ENCODE measurements around the gene LRRC71. TPM values are rescaled to one million over a fixed set of nuclear protein-coding genes. Genes with fewer than 3 reads are reported as not detected.

The LRRC71 gene
- total RNA-seq, 1 experiment from 2014 or later, result not detected

DNA sequence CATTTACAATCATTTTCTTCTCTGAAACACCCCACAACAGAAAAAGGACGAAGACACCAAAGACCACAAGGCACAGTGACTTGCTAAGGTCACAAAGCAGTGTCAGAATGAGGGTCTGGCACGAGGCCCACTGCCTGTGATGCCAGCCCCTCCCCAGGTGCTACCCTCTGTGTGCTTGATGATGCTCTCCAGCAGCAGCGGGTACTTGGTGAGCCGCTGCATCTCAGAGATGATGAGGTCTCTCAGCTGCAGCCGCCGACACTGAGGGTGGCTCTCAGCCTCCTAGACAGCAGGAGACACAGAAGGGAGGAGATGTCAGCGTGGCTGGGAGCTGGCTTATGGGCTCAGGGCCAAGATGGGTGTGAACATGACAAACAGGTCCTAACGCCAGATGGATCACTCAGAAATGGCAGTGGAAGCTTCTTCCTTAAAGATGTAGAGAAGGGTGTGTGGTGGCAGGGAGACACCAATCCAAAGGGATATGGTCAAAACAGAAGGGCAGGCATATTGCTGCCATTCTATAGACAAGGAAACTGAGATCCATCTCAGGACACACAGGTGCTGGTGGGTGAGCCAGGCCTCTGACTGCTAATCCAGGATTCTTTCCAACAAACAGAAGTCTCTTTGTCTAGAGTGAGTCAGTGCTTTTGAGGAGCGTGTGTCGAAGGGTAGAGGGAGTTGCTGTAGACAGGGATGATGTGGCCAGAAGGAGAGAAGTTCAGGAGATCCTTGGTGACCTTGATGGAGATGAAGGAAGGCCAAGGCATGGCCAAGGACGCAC lies 25.6 kb downstream of the LRRC71 start:
- Histone ChIP-seq H3K36me3 (peaks cover 82% of the 10 kb centered on the region), H3K9me3 (replicated peaks) (no peaks in the 10 kb centered on the region), H3K4me1 (replicated peaks) (no peaks in the 10 kb centered on the region), H3K27me3 (replicated peaks) (no peaks in the 10 kb centered on the region), H3K27ac (no peak overlapping the region), H3K4me3 (no peak overlapping the region)
- no peak for DNase-seq (ENCODE audit: low read depth in 1 of 2, low spot score in 2 of 2)

DNA sequence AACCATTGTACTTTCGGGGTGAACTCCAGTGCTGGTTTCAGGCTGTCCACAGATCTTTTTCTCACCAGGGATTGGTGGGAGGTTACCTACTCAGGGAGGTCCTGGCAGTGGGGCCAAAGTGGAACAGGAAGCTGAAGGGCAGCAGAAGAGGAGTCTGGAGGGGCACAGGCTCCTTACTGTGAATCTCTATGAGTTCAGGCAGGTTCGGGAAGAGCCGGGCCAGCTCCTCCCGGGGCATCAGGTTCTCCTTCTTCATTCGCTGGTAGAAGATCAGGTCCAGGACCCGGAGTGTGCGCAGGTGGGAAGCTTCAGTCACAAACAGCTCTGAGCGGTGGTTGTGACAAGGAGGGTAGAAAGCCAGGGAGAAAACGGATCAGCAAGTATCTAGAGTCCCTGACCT lies 26.7 kb downstream of the LRRC71 start:
- Histone ChIP-seq H3K27me3 (replicated peaks) (no peaks in the 10 kb centered on the region), H3K27ac (no peak overlapping the region), H3K4me1 (replicated peaks) (no peaks in the 10 kb centered on the region), H3K36me3 (peaks cover 82% of the 10 kb centered on the region), H3K4me3 (no peak overlapping the region), H3K9me3 (replicated peaks) (no peaks in the 10 kb centered on the region)
- DNase-seq (ENCODE audit: low read depth in 1 of 2, low spot score in 2 of 2), result no peak

DNA sequence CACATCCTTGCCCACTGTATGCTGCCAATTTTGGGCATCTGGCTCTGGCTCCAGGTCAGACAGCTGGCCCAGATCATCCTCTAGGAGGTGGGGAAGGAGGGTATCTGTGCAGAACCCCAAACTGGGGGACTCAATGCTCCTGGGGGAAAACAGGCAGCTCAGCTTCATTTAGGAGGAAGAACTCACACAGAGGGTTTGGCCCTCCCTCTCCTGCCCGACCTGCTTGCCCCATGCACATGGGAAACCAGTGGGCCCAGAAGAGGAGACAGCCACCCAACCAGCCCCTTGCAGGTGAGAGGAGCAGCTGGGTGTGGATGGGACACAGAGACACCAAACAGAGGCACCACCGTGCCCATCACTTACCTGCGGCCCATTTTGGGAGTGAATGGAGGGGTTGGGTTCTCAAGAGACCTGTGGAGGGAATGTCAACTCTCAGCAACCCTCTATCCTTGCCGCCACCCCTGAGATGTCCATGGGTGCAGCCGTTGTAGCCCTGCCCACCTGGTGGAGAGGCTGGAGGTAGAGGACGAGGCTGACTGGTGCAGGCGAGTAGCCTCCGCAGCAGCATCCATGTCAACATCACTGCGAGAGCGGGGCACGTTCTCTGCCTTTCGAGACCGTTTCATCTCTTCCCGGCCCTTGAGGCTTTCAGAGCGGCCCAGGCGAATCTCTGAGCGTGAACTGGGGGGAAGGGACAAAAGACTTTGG lies 27.5 kb downstream of the LRRC71 start:
- Histone ChIP-seq H3K36me3 (peaks cover 84% of the 10 kb centered on the region), H3K9me3 (replicated peaks) (no peaks in the 10 kb centered on the region), H3K27me3 (replicated peaks) (no peaks in the 10 kb centered on the region), H3K27ac (no peak overlapping the region), H3K4me1 (replicated peaks) (no peaks in the 10 kb centered on the region), H3K4me3 (no peak overlapping the region)
- no peak for DNase-seq (ENCODE audit: low read depth in 1 of 2, low spot score in 2 of 2)

DNA sequence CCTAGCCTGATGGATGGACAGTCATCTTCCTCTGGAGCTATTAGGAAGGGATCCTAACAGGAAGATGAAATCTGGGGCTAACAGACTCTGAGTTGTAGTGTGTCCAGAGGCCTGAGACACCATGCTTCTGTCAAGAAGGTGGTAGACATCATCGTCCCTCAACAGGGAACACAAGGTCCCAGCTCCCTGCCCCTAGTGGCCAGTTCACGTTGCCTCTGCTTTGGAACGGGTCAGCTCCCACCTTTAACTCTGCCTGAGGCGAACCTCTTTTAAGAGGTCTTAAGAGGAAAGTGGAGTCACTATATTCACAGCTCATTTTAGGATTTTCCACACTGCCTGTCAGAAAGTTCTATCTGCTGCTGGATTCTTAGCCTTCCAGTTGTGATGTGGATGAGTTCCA lies 28.3 kb downstream of the LRRC71 start:
- Histone ChIP-seq H3K4me3 (no peak overlapping the region), H3K27me3 (replicated peaks) (no peaks in the 10 kb centered on the region), H3K27ac (no peak overlapping the region), H3K36me3 (peaks cover 83% of the 10 kb centered on the region), H3K4me1 (replicated peaks) (no peaks in the 10 kb centered on the region), H3K9me3 (replicated peaks) (no peaks in the 10 kb centered on the region)
- no peak for DNase-seq (ENCODE audit: low read depth in 1 of 2, low spot score in 2 of 2)

GRCh38 chr1:156949127-156949526 lies 28.7 kb downstream of the LRRC71 start:
- Histone ChIP-seq H3K27ac (no peak overlapping the region), H3K9me3 (replicated peaks) (no peaks in the 10 kb centered on the region), H3K4me1 (replicated peaks) (no peaks in the 10 kb centered on the region), H3K4me3 (no peak overlapping the region), H3K27me3 (replicated peaks) (no peaks in the 10 kb centered on the region), H3K36me3 (peaks cover 83% of the 10 kb centered on the region)
- no peak for DNase-seq (ENCODE audit: low read depth in 1 of 2, low spot score in 2 of 2)

DNA sequence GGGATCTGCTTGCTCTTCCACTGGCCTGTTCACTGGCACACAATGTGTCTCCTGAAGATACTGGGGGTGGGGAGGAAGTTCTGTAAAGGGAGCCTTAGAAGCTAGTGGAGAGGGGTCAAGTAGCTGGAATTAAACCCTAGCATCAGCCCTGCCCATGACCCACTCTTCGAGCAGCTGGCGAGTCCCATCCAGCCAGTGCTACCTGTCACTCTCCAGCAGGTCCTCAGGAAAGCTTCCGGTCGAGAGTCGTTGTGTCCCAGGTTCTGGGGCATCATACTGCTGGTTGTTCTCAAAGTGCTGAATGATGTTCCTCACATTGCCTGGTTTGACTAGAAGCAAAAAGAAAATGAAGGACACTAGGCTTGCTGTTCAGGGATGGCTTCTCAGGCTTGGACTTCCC lies 30.9 kb downstream of the LRRC71 start:
- no peak for DNase-seq (ENCODE audit: low read depth in 1 of 2, low spot score in 2 of 2)
- no peak overlapping the region for H3K27ac ChIP-seq
- H3K36me3 ChIP-seq, result peaks cover 87% of the 10 kb centered on the region
- no peaks in the 10 kb centered on the region for H3K4me1 ChIP-seq (replicated peaks)
- H3K27me3 ChIP-seq (replicated peaks), result no peaks in the 10 kb centered on the region
- no peaks in the 10 kb centered on the region for H3K9me3 ChIP-seq (replicated peaks)
- H3K4me3 ChIP-seq, result no peak overlapping the region

DNA sequence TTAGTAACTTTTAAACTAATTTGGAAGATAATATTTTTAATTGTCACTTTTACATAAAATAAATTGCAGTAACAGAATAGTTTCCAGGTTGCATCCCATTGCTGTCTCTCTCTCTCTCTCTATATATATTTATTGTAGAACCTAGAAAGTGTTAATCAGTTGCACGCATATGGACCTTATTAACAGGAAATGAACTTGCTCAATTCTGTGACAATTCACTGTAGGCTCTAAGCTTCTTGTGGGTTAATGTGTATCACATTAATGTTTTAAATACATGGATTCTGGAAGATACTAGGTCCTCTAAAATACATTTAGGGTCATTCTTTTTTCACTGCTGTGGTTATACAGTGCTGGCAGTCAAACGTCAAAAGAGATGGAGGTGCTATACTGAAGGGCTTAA lies 33.1 kb downstream of the LRRC71 start:
- no peak overlapping the region for H3K27ac ChIP-seq
- peaks cover 86% of the 10 kb centered on the region for H3K36me3 ChIP-seq
- no peak for DNase-seq (ENCODE audit: low read depth in 1 of 2, low spot score in 2 of 2)
- H3K4me3 ChIP-seq, result no peak overlapping the region
- H3K27me3 ChIP-seq (replicated peaks), result no peaks in the 10 kb centered on the region
- H3K4me1 ChIP-seq (replicated peaks), result no peaks in the 10 kb centered on the region
- no peaks in the 10 kb centered on the region for H3K9me3 ChIP-seq (replicated peaks)

- Histone ChIP-seq H3K9me3 (replicated peaks) (no peaks in the 10 kb centered on the region), H3K4me1 (replicated peaks) (no peaks in the 10 kb centered on the region), H3K27ac (no peak overlapping the region), H3K27me3 (replicated peaks) (no peaks in the 10 kb centered on the region), H3K4me3 (no peak overlapping the region), H3K36me3 (peaks cover 82% of the 10 kb centered on the region)
- no peak for DNase-seq (ENCODE audit: low read depth in 1 of 2, low spot score in 2 of 2)
These were observed 35.9 kb downstream of the LRRC71 start for GRCh38 chr1:156956333-156956732.

DNA sequence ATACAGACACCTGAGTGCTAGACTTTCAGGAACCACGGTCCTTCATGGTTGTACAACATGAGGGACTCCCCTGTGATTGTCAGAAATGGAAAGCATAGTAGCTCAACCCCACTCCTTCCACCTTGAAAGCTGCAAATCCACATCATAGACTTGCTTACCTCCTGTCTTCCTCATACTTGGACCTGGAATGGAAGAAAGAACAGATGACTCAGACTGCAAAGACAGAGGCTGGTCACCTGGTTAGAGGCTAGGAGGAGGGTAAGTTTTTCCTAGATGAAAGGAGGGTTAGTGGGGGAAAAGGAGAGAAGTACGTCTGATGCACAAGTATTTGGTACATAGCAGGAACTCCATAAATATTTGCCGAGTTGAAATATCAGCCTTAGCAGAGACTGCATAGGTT lies 37.2 kb downstream of the LRRC71 start:
- peaks cover 81% of the 10 kb centered on the region for H3K36me3 ChIP-seq
- no peaks in the 10 kb centered on the region for H3K4me1 ChIP-seq (replicated peaks)
- no peaks in the 10 kb centered on the region for H3K27me3 ChIP-seq (replicated peaks)
- H3K9me3 ChIP-seq (replicated peaks), result no peaks in the 10 kb centered on the region
- no peak overlapping the region for H3K4me3 ChIP-seq
- H3K27ac ChIP-seq, result no peak overlapping the region
- no peak for DNase-seq (ENCODE audit: low read depth in 1 of 2, low spot score in 2 of 2)

GRCh38 chr1:156958247-156958714 lies 37.8 kb downstream of the LRRC71 start:
- H3K27me3 ChIP-seq (replicated peaks), result no peaks in the 10 kb centered on the region
- H3K36me3 ChIP-seq, result peaks cover 81% of the 10 kb centered on the region
- no peak overlapping the region for H3K4me3 ChIP-seq
- DNase-seq (ENCODE audit: low read depth in 1 of 2, low spot score in 2 of 2), result no peak
- no peaks in the 10 kb centered on the region for H3K9me3 ChIP-seq (replicated peaks)
- H3K27ac ChIP-seq, result no peak overlapping the region
- no peaks in the 10 kb centered on the region for H3K4me1 ChIP-seq (replicated peaks)

DNA sequence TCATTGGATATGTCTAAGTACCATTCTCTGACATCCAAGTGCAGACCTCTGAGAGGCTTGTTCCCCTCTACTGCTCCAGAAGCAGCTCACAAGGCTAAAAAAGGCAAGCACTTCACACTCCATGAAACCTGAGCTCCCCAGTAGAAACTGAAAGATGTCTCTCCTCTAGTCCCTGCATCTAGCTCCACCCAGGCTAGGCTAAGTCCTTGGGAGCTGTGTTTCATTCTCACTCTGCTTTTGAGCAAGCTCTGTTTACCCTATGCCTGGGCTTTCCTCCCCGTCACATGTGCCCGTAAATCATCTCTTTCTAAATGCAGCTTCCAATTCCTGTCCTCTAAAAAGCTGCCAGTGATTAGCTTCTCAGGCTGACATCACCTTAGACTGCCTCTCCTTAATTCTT lies 39.0 kb downstream of the LRRC71 start:
- DNase-seq (ENCODE audit: low read depth in 1 of 2, low spot score in 2 of 2), result no peak
- Histone ChIP-seq H3K27me3 (replicated peaks) (no peaks in the 10 kb centered on the region), H3K4me3 (no peak overlapping the region), H3K4me1 (replicated peaks) (no peaks in the 10 kb centered on the region), H3K36me3 (peaks cover 79% of the 10 kb centered on the region), H3K27ac (no peak overlapping the region), H3K9me3 (replicated peaks) (no peaks in the 10 kb centered on the region)

GRCh38 chr1:156959925-156960324 lies 39.5 kb downstream of the LRRC71 start:
- Histone ChIP-seq H3K27me3 (replicated peaks) (no peaks in the 10 kb centered on the region), H3K9me3 (replicated peaks) (no peaks in the 10 kb centered on the region), H3K4me1 (replicated peaks) (no peaks in the 10 kb centered on the region), H3K4me3 (no peak overlapping the region), H3K27ac (no peak overlapping the region), H3K36me3 (peaks cover 75% of the 10 kb centered on the region)
- DNase-seq (ENCODE audit: low read depth in 1 of 2, low spot score in 2 of 2), result no peak

- no peak for DNase-seq (ENCODE audit: low read depth in 1 of 2, low spot score in 2 of 2)
- no peak overlapping the region for H3K27ac ChIP-seq
- no peaks in the 10 kb centered on the region for H3K27me3 ChIP-seq (replicated peaks)
- H3K4me3 ChIP-seq, result no peak overlapping the region
- H3K36me3 ChIP-seq, result peaks cover 66% of the 10 kb centered on the region
- no peaks in the 10 kb centered on the region for H3K4me1 ChIP-seq (replicated peaks)
- no peaks in the 10 kb centered on the region for H3K9me3 ChIP-seq (replicated peaks)
These were observed 41.3 kb downstream of the LRRC71 start for GRCh38 chr1:156961709-156962108.

- no peak overlapping the region for H3K27ac ChIP-seq
- H3K9me3 ChIP-seq (replicated peaks), result no peaks in the 10 kb centered on the region
- H3K4me1 ChIP-seq (replicated peaks), result no peaks in the 10 kb centered on the region
- H3K36me3 ChIP-seq, result peaks cover 58% of the 10 kb centered on the region
- no peaks in the 10 kb centered on the region for H3K27me3 ChIP-seq (replicated peaks)
- no peak for DNase-seq (ENCODE audit: low read depth in 1 of 2, low spot score in 2 of 2)
- H3K4me3 ChIP-seq, result no peak overlapping the region
These were observed 43.2 kb downstream of the LRRC71 start for GRCh38 chr1:156963621-156964020.
